SU-DHL-6 (cell line): ENCODE data around the gene MARK3.

Experiments used
- EZH2phosphoT487 ChIP-seq: fragments of 200-600 bp; sonication (generic), shearing (Covaris generic); conservative IDR thresholded peaks from 2 replicates; pipeline ENCODE4 v1.6.1; 2018; ENCODE audit warnings: mild to moderate bottlenecking, antibody characterized with exemption, low read length, moderate library complexity, mixed read lengths
- TF ChIP-seq, protein P1 (sequence below): fragments of 200-600 bp; sonication (generic); IDR thresholded peaks from one replicate; pipeline ENCODE4 v1.5.1; 2017; ENCODE audit warnings: antibody characterized with exemption, mild to moderate bottlenecking, low read length, moderate library complexity; ENCODE audit not compliant: insufficient read depth, poor library complexity, severe bottlenecking

DNA sequence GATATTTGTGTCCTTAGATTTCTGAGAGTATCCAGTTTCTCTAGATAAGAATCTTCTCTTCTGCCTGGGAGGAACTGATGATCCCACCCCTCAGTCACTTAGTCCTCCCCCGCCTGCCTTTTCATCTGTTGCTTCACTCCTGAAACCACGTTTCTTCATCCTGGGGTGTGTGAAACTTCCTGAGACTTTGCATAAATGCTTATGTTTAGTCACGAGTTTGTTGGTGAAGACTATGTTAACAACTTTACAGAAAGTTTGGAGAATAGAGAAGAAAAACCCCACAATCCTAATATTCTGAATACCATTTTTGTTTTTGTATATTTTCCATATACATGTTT lies 33.2 kb downstream of the MARK3 start:
- TF ChIP-seq, protein P1, sequence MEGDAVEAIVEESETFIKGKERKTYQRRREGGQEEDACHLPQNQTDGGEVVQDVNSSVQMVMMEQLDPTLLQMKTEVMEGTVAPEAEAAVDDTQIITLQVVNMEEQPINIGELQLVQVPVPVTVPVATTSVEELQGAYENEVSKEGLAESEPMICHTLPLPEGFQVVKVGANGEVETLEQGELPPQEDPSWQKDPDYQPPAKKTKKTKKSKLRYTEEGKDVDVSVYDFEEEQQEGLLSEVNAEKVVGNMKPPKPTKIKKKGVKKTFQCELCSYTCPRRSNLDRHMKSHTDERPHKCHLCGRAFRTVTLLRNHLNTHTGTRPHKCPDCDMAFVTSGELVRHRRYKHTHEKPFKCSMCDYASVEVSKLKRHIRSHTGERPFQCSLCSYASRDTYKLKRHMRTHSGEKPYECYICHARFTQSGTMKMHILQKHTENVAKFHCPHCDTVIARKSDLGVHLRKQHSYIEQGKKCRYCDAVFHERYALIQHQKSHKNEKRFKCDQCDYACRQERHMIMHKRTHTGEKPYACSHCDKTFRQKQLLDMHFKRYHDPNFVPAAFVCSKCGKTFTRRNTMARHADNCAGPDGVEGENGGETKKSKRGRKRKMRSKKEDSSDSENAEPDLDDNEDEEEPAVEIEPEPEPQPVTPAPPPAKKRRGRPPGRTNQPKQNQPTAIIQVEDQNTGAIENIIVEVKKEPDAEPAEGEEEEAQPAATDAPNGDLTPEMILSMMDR = no peak
- no peak for TF ChIP-seq EZH2phosphoT487
